NCI-H524 (cell line): ENCODE data around the gene GRIN3A.
"Not testable (repeated sequence)": the region's sequence is repeated elsewhere in the genome, so short reads cannot be mapped to it uniquely, and the experiment has no call there.

Experiments
- DNase-seq, 2 experiments: peaks; one replicate each; lab custom pipeline; 2025; lab: John Stamatoyannopoulos, UW

GRIN3A gene

DNA sequence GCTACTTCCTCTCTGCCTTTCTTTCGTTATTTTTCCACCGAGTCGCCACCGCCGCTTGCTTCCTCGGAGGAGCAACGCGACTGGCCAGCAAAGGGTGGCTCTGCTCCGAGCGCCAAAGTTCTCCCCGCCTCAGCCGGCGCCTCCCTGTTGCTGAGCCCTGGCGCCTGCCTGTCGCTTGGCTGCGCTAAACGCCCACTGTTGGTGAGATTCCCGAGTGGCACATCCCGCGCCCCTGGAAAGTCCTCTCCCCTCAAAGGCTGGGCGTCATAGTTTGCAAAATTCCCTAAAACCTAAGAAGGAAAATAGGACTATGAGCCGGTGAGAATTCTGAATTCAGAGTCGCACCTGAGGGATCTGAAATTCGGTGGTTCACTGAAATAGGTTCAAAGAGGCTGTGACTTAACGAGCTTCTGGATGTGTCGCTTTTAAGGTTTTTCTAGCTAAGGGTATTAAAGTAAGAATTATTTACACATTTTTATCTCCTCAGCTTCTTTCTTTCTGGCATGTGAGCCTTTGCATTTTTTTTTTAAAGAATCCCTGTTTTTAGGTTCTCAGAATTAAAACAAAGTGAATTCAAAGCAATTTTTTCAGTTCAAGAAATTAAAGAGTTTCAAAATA lies at the start of gene GRIN3A:
TSS of gene GRIN3A (minus strand) at position 82 of the 618 bp plus-strand sequence. CDS start 668 bp downstream, outside the sequence.
- DNase-seq: peak; percentile 64 to 80

DNA sequence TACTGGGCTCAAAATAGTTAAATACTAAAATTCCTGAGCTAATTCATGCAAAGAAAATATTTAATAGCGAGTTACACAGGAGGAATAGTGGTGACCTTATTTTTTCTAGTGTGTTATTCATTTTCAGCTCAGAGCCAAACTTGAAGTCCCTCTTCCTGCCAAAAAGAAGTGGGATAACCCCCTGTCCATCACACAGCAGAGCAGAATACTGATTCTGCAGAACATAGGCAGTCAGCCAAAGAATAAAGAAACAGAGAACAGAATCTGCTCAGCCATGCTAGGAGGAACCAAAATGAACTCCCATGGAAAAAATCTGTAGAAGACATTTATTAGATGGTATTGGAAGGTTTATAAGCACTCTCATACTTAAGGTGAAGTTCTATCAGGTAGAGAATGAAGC lies 49.4 kb upstream of the GRIN3A start:
- DNase-seq: no peak

DNA sequence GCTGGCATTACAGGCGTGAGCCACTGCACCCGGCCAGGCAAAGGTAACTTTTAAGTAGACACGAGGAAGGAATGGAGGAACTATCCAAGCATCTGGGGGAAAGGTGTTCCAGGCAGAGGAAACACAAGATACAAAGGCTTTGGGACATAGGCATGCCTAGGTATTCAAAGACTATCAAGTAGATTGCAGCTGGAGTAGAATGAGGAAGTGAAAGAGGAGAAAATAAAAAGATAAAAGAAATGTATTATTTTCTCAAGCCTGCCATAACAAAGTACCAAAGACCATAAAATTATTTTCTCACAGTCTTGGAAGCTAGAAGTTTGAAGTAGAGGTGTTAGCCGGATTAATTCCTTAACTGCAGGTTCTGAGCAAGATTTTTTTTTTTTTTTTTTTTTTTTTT lies 39.9 kb upstream of the GRIN3A start:
- DNase-seq: no peak

DNA sequence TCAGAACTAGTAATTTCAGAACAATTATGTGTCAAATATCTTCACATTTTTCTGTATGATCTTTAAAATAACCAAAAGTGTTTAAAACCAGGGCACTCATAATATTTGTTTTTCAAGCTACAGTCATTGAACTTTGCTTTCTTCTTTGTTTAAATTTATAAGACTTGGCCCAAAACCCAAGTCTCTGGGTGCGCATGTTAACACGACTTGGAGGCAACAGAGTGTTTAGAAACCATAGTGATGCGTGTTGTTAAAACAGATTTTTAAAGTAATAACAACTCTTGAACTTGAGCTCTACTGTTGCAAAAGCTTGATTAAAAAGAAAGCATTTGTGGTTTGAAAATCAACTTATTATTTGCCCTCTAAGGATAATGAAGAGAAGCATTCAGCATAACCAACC lies 26.0 kb upstream of the GRIN3A start:
- DNase-seq: no peak

DNA sequence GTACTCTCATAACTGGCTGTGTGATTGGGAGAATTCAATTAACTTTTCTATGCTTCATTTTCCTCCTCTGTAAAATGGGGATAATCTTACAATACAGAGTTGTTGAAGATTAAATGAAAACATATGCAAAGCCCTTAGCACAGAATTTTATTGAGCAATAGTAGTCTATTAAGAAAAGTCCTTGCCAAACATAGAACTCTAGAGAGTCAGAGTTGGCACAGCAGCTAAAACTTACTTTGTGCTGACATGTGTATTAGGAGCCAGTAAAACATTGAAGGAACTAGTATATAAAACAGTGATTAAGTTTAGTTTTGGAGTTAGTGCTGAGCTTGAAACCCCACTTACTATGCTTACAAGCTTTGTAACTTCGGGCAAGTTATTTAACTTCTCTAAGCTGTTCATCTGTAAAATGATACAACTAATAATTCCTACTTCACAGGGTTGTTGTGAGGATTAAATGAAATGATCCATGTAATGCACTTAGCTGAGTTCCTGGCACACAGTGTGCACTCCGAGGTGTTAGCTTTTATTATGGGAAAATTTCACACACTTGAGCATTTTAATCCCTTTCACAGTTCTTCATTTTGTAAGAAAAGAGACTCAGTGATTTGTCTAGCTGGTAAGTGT lies 20.0 kb upstream of the GRIN3A start:
- peak; percentile 66 to 93 for DNase-seq

DNA sequence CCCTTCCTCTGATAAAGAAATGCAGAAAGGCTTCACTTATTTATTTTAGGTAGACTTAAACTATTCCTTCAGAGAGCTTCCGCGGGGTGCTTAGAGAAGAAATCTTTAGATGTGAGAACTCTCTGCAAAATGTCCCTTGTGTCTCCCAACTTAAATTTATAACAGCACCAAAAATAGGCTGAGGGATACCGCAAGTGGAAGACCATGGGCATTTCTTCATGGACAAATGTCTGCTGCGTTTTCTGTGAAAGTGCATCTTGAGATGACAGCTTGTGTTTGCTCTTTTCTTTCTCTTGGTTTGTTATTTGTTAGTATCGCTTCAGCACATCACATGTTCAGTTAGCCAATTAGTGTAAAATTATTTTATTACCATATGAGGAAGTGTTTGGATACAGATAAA lies 15.3 kb upstream of the GRIN3A start:
- no peak for DNase-seq

DNA sequence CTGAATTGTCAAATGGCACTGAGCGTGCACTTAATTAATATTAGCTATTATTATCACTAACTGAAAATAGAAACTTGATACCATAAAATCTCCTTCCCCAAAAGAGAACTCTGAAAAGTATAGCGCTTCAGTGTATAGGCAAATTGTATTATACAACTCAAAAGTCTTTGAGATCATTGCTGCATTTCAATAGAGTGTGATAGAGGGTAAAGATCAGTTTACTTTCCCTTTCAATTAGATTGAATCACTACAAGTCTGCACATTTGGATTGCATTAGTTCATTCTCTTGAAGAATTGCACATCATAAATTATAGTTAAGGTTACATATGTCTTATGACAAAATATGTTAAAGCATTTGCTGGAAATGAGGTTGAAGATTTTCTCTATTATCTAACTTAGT lies 13.4 kb upstream of the GRIN3A start:
- DNase-seq: no peak

DNA sequence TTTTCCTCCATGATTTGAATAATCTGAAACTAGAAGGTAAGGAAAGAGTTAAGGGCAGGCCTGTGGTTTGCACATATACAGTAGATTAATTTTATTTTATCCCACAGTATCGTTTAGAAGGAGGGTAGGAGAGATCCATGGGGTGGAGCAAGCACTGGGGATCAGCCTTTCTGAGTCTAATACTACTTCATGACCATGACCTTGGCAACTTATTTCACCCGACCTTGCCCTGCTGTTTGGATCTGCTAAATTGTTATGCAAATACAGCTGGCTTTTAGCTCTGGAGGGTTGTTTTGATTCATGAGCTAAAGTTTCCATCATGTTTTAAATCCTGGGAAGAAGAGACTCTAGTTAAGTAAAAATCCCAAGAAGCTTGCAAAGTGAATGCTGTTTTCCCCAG lies 864 bp upstream of the GRIN3A start:
- no peak for DNase-seq

DNA sequence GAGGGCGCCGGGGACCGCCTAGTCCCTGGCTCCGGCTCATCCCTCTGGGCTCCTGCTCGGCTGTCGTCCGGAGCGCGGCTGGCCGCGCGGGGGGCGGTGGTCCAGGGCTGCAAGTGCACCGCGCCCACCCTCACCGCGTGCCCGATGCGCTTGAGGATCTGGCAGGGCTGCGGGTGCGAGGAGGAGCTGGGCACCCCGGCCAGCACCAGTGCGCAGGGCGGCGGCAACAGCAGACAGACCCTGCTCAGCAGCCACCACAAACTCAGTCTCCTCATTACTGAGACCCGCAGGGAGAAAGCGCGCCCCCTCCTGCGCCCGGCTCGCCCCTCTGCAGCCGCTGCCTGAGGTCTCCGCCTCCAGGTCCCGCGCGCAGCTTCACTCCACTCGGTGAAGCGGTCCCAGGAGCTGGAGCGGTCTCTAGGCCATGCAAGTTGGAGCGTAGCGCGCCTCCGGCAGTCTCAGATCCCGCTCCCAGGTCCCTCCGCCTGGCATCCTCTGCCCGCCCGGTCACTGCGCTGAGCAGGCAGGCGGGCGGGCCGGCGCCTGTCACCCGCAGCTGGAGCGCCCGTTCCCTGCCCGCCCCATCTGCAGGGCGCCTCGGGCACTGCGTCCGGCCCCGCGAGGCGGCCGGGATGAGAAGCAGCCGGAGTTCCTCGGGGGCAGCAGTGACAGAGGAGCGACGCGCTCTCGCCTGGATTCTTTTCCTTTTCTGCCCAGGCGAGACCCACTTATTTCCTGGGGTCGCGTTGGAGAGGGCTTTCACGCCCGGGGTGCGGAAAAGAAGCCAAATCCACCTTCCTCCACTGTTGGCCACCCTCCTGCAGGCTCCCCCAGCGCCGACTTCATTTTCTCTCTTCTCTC lies 512 bp downstream of the GRIN3A start:
- DNase-seq: peak; percentile 47 to 70

DNA sequence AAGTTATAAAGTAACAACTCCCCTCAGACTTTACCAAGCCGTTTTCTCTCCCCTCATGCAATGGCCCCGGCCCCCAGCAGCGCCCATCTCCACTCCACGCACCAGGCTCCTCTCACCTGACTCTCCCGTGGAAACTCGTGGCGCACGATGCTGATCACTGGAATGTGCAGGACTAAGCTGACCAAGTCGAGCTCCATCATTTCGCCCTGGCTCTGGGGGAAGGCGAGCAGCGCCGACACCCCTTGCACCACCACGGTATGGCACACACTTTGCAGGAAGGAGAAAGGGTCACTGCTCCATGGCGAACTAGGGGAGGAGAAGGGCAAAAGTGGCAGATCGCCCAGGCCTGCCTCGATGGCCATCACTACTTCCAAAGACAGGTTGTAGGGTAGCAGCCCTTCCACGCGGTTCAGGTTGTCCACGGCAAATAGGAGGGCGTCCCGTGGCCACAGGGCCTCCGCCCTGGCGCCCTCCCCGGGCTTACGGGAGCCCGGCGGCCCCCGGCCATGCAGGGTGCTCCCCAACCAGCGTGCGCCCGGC lies 1.2 kb downstream of the GRIN3A start:
- DNase-seq: peak in 1 of 2 experiments; percentile 36

DNA sequence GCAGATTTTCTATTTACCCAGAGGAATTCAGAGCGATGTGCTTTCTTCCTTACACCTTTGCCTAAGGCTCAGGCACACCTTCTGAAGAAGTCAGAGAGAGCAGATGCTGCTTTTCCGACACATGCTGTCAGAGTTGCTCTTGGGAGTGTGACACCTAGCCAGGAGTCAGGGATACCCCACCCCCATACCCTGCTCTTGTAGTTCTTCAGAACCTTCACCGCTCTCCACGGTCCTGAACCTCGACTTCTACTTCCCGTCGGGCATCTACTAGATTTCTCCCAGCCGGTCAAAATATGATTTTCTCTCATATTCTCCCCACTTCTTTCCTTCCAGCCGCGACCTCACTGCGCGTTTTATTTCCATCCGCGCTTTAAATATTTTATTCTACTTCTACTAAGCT lies 1.7 kb downstream of the GRIN3A start:
- peak in 1 of 2 experiments; percentile 26 for DNase-seq

DNA sequence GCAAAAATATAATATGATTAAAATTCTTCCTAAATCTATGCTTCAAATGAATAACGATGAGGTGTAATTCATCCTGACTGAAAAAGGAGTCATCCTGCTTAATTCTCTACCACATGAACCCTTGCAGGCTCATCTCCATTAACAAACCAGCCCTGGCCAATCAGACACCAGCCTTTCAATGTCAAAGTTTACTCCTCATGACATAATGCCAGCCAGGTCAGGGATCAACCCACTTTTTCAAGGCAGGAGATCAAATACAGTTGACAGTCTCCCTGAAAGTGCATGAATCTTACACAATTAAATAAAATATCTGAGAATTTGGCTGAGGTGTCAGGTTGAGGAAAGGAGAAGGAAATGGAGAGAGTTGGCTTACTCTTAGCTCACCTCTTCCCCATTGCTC lies 7.0 kb downstream of the GRIN3A start:
- DNase-seq: no peak

DNA sequence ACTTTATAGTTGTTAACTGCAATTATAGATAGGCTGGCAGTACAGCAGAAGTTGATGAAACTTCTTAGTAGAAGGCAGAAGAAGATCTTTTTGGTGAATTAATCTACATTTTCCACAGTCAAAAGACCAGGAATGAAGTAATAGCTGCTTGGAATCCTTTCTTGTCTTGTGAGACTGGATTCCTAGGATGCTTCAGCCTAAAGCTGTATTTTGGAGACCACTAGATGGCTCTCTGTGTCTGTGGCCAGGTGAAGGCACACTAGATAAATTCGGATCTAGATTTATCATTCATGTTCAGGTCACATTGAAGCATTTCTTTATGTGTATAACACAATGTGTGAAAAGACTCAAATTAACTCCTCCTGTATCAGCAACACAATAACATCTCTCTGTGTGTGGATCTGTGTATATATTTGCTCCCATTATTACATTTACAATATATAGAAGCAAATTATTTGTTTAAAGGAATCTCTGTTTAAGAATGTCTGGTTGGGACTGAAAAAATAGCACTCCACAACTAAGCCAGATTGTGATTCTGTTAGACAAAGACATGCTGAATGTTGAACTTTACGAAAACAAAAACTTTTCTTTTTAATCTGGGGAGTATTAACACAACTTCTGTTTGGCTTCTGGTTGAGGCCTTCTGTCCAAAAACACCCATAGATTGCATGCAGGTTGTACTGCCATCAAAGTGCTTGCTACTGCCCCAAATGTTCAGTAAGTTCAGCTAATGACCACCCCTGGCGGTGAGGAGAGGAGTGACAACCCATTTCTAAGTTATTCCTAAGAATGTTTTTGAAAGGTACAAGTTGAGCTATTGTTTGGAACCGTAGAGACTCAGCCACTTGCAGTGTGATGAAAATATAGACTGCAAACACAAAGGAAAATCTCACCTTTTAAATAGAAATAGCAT lies 10.6 kb downstream of the GRIN3A start:
- DNase-seq: peak; percentile 32 to 68

DNA sequence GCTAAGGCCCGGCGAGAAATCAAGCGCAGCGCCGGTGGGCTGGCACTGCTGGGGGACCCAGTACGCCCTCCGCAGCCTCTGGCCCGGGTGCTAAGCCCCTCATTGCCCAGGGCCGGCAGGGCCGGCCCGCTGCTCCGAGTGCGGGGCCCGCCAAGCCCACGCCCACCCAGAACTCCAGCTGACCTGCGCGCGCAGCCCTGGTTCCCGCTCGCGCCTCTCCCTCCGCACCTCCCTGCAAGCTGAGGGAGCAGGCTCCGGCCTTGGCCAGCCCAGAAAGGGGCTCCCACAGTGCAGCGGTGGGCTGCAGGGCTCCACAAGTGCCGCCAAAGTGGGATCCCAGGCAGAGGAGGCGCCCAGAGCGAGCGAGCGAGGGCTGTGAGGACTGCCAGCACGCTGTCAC lies 14.2 kb downstream of the GRIN3A start:
- not testable (repeated sequence) for DNase-seq

DNA sequence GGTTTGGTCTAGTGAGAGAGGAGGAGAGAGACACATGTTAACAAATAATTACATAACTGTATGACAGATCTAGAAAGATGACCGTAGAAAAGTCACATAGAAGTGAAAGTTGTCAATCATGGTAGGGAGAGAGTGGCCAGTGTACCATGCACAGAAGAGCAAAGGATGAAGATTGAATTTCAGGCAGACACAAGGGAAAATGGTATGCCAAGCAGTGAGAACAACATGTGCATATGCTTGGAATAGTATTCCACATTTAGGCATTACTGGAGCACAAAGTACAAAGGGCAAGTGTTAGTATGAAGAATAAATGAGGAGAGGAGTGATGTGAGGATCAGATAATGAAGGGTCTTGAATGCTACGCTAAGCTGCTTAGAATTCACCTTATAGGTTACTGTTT lies 20.3 kb downstream of the GRIN3A start:
- DNase-seq: peak in 1 of 2 experiments; percentile 28

DNA sequence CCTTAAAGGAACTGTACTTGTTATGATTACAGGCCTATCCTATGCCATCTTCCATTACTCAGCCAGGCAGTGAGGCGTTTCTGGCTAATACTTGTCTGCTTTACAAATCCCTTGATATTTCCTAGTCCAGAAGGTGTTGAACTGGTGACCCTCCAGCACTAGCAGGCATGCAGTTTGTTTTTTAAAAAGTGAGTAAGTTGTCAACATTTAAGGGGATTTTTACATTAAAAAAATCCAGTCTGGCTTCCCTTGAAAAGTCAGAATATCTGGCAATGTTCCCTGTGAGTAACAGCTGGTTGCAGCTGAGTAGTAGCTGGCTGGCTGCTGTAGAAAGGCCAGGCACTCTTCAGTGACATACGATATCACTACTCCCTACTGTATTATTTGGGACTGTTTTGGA lies 21.8 kb downstream of the GRIN3A start:
- DNase-seq: peak; percentile 63 to 82

DNA sequence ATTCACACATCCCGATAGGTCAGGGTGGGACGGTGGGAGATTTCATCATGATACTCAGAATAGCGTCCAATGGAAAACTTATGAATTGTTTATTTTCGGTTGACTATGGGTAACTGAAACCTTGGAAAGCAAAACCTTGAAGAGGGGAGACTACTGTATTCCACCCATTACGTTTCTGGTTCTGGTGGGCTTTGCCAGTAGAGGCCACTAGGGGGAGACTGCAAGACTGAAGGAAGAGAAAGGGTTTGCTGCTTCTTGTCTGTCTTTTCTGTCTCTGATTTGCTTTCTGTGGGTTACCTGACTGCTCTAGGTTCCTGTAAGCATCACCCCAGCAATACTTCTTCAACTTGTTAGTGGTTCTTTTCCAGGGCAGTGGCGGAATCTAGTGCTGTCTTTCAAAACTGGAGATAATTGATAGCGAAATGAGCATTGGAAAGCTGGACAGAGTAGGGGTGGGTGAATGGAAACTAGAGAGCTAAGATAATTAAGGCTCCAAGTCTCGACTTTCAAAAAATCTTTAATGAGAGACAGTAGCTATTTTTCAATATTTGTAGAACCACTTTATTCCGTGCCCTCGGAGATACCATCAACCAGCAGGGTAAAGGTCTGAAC lies 27.0 kb downstream of the GRIN3A start:
- DNase-seq: peak in 1 of 2 experiments; percentile 22

DNA sequence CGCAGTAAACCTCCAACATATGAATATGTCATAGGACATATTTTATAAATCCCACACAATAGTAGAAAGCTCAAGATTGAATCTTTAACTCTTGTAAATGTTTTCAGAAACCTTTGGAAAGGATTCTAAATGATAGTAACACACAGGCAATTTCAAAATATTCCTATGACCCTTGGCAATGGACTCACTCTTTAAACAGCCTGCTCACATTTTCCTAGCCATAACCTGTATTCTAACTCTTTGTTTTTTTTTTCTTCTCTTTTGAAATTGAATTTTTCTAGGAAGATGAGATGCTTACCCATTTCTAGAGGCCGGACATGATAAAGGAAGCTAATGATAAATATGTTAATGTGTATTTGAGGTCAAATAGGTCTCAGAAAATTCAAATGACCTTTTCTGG lies 29.6 kb downstream of the GRIN3A start:
- DNase-seq: no peak

DNA sequence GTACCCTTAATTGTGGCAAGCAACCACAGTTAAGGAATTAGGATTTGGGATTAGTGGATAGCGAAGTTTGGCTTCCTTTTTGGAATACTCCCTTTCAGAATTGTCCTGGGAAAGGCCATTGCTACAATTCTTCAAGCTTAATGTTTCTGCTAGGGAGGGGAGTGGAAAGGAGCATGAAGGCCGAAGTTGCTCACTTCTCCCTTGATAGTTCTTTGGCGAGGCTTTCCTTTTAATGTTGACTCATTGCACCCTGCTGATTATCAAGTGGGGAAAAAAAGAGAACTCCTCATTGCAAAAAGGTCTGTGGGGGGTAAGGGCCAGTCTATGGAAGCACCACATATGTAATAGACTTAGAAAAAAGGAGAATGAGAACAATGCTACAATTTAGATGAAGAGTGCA lies 30.7 kb downstream of the GRIN3A start:
- DNase-seq: no peak

DNA sequence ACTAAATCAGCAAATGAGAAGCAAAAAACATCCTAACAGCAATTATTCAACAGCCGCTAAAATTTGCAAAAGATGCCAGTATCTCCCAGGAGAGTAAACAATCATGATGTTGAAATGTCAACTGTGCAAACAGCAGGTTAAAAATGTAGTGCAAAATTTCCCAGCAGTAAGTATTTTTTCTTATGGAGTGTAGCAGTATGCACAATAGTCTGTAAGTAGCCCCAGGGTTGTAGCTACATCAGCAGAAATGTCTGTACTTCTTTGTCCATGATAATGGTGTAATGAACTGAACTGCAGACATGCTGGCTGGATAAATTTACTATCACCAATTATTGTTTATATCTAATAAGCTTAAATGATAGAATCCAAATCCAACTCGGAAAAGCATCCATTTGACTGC lies 31.4 kb downstream of the GRIN3A start:
- DNase-seq: no peak

DNA sequence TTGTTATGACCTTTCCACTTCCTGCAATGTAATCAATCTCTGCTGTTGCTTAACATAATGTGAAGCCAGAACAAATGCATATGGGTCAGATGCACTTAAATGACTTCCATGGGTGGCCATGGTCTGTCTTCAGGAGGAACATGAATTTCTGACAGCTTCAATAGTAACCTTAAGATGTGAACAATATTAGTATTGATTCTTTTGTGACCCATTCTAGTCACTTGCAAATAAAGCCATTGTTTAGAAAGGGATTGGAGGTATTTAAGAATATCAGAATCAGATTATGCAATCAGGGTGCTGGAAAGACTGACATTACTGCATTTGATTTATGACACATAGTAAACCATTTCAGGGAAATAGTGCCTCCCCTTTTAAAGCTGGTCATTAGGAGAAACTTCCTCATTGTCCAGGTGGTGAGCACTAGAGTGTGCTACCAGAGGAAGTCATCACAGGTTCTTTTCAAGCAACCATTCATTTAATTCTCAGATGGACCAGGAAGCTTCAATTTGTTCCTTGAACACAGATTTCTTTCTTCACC lies 32.1 kb downstream of the GRIN3A start:
- no peak for DNase-seq
